Measurements from ENCODE around the gene HSPA9.

HSPA9 gene

DNA sequence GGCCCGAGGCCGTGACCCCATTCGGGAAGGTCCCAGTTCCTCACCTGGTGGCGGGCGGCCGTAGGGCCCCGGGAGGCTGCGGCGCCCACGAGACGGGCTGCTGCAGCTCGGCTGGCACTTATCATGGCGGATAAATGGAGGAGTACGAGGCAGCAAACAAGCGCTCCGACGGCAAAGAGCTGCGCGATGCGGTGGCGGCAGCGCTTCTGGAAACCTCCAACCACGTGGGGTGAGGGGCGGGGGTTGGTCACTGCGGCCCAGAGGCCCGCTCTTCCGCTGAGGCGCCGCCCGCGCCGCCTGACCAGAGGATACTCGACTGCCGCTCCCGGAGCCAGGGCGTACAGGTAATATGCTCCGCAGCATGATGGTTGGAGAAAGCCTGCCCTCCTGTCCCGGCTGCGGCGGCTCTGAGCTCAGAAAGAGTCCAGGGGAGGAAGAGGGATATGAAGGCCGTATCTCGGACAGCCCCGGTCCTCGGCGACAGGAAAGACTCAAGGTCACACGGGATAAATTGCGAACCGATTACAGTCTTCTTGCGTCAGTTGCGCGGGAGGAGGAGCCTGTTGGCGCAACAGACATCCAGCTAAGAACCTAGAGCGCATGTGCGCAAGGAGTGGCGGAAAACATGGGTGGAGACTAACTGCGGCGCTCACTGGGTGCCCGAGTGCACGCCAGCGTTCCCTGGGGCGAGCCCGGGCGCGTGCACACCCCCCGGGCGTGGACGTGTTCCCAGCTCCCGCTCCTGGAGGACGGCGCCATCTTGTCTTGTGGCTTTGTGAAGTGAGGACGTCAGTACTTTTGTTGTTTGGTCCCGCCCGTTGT lies at the start of gene HSPA9:
Gene HSPA9, minus strand, starts transcription at position 208 of the 822 bp plus-strand sequence. Its CDS starts 83 bp downstream, at position 125.
- Histone ChIP-seq H3K27me3 (ENCODE audit: insufficient read depth, low read length) (no peaks in the 10 kb centered on the region), H3K4me1 (ENCODE audit: insufficient read depth, low read length) (peaks cover 14% of the 10 kb centered on the region), H3K9me3 (ENCODE audit: low read length) (no peaks in the 10 kb centered on the region), H3K36me3 (ENCODE audit: insufficient read depth, low read length) (peaks cover 27% of the 10 kb centered on the region), H2AFZ (ENCODE audit: low read depth, low read length) (peak within 1 kb of the TSS; percentile 2), H3K4me3 (ENCODE audit: low read length) (peak within 1 kb of the TSS; percentile 94)

DNA sequence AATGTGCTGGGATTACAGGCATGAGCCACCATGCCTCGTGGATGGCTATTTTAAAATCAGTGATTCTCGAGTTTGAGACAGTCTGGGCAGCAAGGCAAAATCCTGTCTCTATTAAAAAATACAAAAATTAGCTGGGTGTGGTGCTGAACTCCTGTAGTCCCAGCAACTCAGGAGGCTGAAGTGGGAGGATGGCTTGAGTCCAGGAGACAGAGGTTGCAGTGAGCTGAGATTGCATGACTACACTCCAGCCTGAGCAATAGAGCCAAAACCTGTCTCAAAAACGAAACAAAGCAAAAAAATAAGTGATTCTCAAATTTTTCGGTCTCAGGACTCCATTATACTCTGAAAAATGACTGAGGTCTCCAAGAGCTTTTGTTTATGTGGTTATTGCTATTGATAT lies 47.9 kb upstream of the HSPA9 start:
- no peaks in the 10 kb centered on the region for H3K36me3 ChIP-seq (ENCODE audit: insufficient read depth, low read length)
- H3K27me3 ChIP-seq (ENCODE audit: insufficient read depth, low read length) = no peaks in the 10 kb centered on the region
- no peak overlapping the region for H3K4me3 ChIP-seq (ENCODE audit: low read length)
- no peak overlapping the region for H2AFZ ChIP-seq (ENCODE audit: low read depth, low read length)
- no peaks in the 10 kb centered on the region for H3K4me1 ChIP-seq (ENCODE audit: insufficient read depth, low read length)
- no peaks in the 10 kb centered on the region for H3K9me3 ChIP-seq (ENCODE audit: low read length)

DNA sequence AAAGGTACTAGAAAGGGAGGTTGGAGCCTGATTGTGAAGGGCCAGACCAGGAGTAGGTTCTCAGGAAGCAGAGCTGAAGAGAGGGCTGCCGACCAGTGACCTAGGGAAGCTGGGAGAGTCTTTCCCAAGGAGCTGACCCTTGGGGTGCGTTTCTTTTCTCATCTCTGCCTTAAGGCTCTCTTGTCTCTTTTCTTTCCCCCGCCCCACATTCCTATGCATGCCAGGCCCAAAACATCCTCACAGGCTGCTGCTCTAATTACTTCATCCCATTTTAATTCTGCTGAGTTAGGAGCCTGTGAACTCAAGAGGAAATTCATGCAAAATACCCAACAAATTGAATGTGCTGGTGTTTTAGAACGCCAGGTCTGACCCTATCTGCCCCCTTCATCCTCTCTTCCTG lies 46.9 kb upstream of the HSPA9 start:
- H2AFZ ChIP-seq (ENCODE audit: low read depth, low read length) = no peak overlapping the region
- no peaks in the 10 kb centered on the region for H3K36me3 ChIP-seq (ENCODE audit: insufficient read depth, low read length)
- H3K4me3 ChIP-seq (ENCODE audit: low read length) = no peak overlapping the region
- no peaks in the 10 kb centered on the region for H3K27me3 ChIP-seq (ENCODE audit: insufficient read depth, low read length)
- no peaks in the 10 kb centered on the region for H3K9me3 ChIP-seq (ENCODE audit: low read length)
- no peaks in the 10 kb centered on the region for H3K4me1 ChIP-seq (ENCODE audit: insufficient read depth, low read length)

DNA sequence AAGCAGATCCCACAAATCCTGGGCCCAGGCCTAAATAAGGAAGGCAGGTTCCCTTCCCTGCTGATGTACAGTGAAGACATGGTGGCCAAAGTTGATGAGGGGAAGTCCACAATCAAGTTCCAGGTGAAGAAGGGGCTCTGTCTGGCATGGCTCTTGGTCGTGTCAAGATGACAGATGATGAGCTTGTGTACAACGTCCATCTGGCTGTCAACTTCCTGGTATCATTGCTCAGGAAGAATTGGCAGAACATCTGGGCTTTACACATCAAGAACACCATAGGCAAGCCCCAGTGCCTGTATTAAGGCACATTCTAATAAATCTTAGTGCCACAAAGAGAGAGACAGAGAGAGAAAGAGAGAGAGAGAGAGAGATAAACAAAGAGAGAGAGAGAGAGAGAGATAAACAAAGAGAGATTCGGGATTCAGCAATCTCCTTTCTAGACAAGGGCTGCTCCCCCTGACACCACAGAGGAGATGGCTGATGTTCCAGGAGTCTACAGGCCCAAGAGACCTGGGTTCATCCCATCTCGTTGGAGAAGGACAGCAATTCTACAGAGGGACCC lies 45.5 kb upstream of the HSPA9 start:
- H3K4me1 ChIP-seq (ENCODE audit: insufficient read depth, low read length) = no peaks in the 10 kb centered on the region
- H3K9me3 ChIP-seq (ENCODE audit: low read length) = no peaks in the 10 kb centered on the region
- H3K36me3 ChIP-seq (ENCODE audit: insufficient read depth, low read length) = no peaks in the 10 kb centered on the region
- H2AFZ ChIP-seq (ENCODE audit: low read depth, low read length) = no peak overlapping the region
- H3K4me3 ChIP-seq (ENCODE audit: low read length) = no peak overlapping the region
- no peaks in the 10 kb centered on the region for H3K27me3 ChIP-seq (ENCODE audit: insufficient read depth, low read length)

DNA sequence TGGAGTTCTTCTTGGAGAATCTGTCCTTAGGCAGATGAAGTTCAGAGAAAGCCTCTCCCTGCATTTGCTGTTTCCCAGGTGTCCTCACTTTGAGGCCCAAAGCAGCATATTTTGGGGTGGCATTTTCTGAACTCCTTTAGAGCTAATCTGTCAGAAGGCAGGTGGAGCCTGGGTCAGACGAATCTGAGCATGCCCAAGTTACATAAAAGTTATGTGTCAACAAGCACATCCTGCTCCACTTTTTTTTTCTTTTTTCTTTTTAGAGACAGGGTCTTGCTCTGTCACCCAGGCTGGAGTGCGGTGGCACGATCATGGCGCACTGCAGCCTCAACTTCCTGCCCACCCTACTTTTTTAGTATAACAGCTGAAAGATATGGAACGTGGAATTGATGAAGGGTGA lies 41.3 kb upstream of the HSPA9 start:
- no peaks in the 10 kb centered on the region for H3K9me3 ChIP-seq (ENCODE audit: low read length)
- H3K36me3 ChIP-seq (ENCODE audit: insufficient read depth, low read length) = no peaks in the 10 kb centered on the region
- no peak overlapping the region for H2AFZ ChIP-seq (ENCODE audit: low read depth, low read length)
- peaks cover 4% of the 10 kb centered on the region for H3K4me1 ChIP-seq (ENCODE audit: insufficient read depth, low read length)
- H3K27me3 ChIP-seq (ENCODE audit: insufficient read depth, low read length) = no peaks in the 10 kb centered on the region
- H3K4me3 ChIP-seq (ENCODE audit: low read length) = no peak overlapping the region

DNA sequence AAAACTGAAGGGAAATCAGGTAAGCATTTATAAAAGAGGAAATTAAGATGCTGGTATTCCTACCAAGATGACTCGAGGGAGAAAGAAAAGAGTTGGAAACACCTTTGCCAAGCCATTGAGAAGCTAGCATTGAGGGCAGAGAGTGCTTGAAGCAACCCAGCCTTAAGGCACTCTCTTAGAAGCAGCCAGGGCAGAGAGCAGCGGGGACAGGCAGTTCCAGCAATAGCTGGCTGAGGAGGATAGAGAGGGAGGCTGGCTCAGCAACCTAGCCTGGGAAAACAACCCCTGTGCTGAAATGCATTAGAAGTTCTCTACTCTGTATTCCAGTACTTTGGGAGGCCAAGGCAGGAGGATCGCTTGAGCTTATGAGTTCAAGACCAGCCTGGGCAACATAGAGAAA lies 40.3 kb upstream of the HSPA9 start:
- no peak overlapping the region for H3K4me3 ChIP-seq (ENCODE audit: low read length)
- no peak overlapping the region for H2AFZ ChIP-seq (ENCODE audit: low read depth, low read length)
- no peaks in the 10 kb centered on the region for H3K36me3 ChIP-seq (ENCODE audit: insufficient read depth, low read length)
- H3K27me3 ChIP-seq (ENCODE audit: insufficient read depth, low read length) = no peaks in the 10 kb centered on the region
- H3K9me3 ChIP-seq (ENCODE audit: low read length) = no peaks in the 10 kb centered on the region
- peaks cover 13% of the 10 kb centered on the region for H3K4me1 ChIP-seq (ENCODE audit: insufficient read depth, low read length)

DNA sequence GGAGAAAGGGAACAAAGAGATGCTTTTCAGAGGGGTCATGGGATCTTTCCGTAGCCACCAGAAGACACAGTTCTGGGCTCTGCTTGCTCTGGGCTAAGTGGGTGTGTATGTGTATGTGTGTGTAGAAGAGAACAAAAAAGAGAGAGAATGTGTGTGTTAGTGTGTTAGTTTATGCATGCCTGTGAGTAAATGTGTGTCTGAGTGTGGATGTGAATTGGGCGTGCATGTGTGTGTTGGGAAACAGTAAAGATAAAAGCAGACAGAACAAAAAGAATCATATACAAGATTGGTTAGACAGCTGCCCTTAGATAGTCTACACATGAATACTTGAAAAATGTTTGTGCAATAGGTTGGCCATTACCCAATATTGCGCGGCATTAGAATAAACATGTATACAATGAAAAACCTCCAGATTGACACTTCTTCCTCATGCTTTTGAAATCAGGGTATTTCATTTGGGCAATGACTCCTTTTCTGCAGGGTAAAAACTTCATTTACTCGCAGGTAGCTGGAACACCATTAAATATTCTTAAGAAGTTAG lies 36.5 kb upstream of the HSPA9 start:
- H3K9me3 ChIP-seq (ENCODE audit: low read length) = no peaks in the 10 kb centered on the region
- H3K4me1 ChIP-seq (ENCODE audit: insufficient read depth, low read length) = peaks cover 27% of the 10 kb centered on the region
- H3K36me3 ChIP-seq (ENCODE audit: insufficient read depth, low read length) = no peaks in the 10 kb centered on the region
- H2AFZ ChIP-seq (ENCODE audit: low read depth, low read length) = peak overlapping the region; percentile 92
- H3K4me3 ChIP-seq (ENCODE audit: low read length) = peak overlapping the region; percentile 52
- no peaks in the 10 kb centered on the region for H3K27me3 ChIP-seq (ENCODE audit: insufficient read depth, low read length)

DNA sequence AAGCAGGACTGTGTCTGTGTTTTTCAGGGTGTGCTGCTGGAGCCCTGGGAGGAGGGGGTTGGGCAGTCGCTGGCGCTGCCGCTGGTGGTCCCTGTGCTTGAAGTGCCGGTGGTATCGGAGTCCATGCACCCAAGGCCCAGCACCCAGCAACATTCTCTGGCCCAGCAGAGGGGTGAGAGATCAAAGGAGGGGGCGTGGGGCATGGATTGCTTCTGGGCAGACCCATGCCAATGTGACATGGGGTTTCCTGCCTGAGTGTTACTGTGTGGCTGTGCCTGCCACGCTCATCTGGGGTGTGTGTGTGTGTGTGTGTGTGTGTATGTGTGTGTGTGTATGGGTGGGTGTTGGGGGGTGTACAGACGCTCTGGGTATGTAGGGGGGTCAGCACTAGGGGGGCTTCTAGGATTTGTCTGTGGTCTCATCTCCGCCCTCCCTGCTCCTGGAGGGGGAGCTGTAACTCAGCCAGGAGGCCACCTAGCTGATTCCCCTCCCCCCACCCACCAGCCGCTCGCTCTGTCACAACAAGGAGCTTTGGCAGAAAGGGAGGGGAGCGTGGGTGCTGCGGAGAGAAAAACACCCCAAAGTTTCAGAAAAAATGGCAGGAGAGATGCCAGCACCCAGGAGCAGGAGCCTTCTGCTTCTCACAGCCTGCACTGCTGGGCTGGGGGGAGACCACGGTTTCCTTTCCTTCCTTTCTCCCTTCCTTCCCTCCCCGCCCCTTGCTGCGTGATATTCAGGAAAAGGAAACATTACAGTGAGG lies 35.9 kb upstream of the HSPA9 start:
- Histone ChIP-seq H3K4me3 (ENCODE audit: low read length) (peak overlapping the region; percentile 52), H3K4me1 (ENCODE audit: insufficient read depth, low read length) (peaks cover 33% of the 10 kb centered on the region), H3K9me3 (ENCODE audit: low read length) (no peaks in the 10 kb centered on the region), H3K27me3 (ENCODE audit: insufficient read depth, low read length) (no peaks in the 10 kb centered on the region), H2AFZ (ENCODE audit: low read depth, low read length) (peak overlapping the region; percentile 92), H3K36me3 (ENCODE audit: insufficient read depth, low read length) (no peaks in the 10 kb centered on the region)

DNA sequence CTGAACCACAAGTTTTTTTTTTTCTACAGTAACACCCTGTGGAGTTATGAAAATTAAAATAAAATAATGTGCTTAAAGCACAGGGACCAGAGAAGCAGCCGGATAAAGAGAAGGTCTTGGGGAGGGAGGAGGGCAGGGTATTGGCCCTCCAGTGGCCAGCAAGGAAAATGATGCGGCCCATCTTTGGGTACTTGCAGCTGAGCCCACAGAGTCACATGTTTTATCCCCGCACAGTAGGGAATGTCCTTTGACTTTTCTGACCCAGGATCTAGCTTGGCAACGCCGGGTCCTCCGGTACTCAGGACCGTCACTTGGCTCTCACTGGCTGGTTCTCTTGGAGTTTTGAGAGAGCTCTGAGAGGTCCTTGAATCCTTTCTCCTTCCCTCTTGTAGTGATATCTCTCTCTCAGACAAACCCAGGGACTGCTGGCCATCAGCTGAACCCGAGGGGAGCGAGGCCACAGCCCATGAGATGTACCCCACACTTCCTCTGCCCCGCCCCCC lies 35.3 kb upstream of the HSPA9 start:
- H3K4me3 ChIP-seq (ENCODE audit: low read length) = peak overlapping the region; percentile 52
- no peaks in the 10 kb centered on the region for H3K27me3 ChIP-seq (ENCODE audit: insufficient read depth, low read length)
- H3K9me3 ChIP-seq (ENCODE audit: low read length) = no peaks in the 10 kb centered on the region
- peak overlapping the region; percentile 92 for H2AFZ ChIP-seq (ENCODE audit: low read depth, low read length)
- H3K36me3 ChIP-seq (ENCODE audit: insufficient read depth, low read length) = no peaks in the 10 kb centered on the region
- peaks cover 39% of the 10 kb centered on the region for H3K4me1 ChIP-seq (ENCODE audit: insufficient read depth, low read length)

DNA sequence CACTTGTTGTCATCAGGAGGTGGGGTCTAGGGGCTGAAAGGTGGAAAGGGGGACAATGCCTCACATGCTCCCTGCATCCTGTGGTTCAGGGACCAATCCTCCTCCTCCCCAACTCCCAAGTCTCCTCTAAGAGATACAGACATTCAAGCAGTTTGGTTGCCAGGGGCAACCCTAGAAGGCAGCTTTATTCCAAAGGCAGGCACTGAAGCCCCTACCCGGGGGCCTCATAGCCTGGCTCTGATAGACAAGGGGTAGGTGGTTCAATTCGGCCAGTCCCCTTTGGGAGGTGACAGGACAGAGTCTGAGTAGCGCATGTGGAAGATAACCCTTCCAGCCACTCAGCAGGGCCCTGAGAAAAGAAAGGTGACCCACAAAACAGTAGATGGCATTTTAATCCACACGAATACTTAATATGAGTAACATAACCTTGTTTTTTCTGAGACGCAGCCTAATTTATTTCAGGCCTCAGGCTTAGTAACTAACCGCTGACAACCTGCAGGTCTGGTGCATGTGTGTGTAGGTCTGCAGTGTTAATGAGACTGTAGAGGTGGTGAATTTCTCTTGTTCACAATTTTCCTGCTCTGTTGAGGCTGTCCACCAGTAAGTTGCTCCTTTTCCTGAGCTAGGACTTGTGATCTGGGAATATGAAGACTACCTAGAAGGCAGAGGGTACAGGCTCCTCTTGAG lies 31.3 kb upstream of the HSPA9 start:
- Histone ChIP-seq H3K9me3 (ENCODE audit: low read length) (no peaks in the 10 kb centered on the region), H3K36me3 (ENCODE audit: insufficient read depth, low read length) (no peaks in the 10 kb centered on the region), H2AFZ (ENCODE audit: low read depth, low read length) (no peak overlapping the region), H3K27me3 (ENCODE audit: insufficient read depth, low read length) (no peaks in the 10 kb centered on the region), H3K4me3 (ENCODE audit: low read length) (no peak overlapping the region), H3K4me1 (ENCODE audit: insufficient read depth, low read length) (peaks cover 58% of the 10 kb centered on the region)

DNA sequence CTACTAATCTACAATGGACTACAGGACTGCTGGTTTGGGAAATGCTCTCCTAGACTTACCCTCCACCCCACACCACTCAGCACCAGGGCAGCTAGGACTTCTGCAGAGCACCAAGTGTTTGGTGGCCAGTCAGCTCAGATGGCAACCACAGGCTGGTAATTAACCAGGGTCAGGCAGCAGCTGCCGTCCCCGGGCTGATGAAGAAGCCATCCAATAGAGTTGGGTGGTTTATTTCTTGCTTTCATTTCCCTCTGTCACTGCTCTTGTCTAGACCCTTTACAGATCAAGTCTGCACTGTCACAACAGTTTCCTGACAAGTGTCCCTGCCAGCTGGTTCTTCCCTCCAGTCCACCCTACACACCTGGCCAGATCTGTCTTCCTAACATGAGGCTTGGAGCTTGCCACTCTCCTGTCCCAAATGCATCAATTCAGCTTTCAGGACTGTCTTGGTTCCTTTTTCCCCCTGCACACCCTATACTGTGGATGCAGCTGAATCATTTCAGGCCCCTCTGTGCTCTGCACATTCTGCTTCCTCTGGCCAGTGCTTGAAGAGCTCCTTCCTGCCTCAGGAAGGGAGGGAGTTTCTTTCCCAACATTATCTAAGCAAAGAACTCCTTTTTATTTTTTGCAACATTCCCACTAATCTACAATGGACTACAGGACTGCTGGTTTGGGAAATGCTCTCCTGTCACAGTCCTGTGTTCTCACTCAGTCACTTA lies 30.2 kb upstream of the HSPA9 start:
- H3K4me1 ChIP-seq (ENCODE audit: insufficient read depth, low read length) = peaks cover 49% of the 10 kb centered on the region
- H2AFZ ChIP-seq (ENCODE audit: low read depth, low read length) = no peak overlapping the region
- H3K9me3 ChIP-seq (ENCODE audit: low read length) = no peaks in the 10 kb centered on the region
- H3K36me3 ChIP-seq (ENCODE audit: insufficient read depth, low read length) = no peaks in the 10 kb centered on the region
- no peak overlapping the region for H3K4me3 ChIP-seq (ENCODE audit: low read length)
- H3K27me3 ChIP-seq (ENCODE audit: insufficient read depth, low read length) = no peaks in the 10 kb centered on the region

DNA sequence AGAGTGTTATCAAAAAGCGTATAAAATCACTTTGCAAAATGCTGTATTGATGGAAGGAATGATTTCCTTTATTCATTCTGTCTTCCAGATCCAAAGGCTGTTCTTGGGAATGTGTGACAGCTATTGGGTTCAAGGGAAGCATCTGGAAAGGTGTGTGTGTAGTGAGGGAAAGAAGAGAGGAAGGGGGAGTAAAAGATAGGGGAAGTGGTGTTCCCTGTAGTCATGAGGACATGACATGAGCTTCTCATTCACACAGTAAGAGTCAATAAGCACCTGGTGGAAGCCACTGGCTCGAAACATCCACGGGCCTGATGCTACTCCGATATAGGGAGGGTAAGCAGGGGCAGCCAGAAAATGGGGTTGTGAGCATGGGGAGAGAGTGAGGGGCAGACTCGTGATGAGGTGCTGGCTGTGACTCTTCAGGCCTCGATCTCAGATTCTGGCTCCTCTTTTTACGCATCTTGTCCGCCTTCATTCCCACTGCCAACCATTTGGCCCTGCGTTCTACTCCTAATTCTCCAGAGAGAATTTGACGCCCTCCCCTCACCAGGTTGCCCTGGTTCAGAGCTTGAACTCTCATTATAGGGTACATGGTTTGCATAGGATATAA lies 29.1 kb upstream of the HSPA9 start:
- H3K4me3 ChIP-seq (ENCODE audit: low read length) = no peak overlapping the region
- H2AFZ ChIP-seq (ENCODE audit: low read depth, low read length) = no peak overlapping the region
- peaks cover 40% of the 10 kb centered on the region for H3K4me1 ChIP-seq (ENCODE audit: insufficient read depth, low read length)
- H3K9me3 ChIP-seq (ENCODE audit: low read length) = no peaks in the 10 kb centered on the region
- no peaks in the 10 kb centered on the region for H3K36me3 ChIP-seq (ENCODE audit: insufficient read depth, low read length)
- H3K27me3 ChIP-seq (ENCODE audit: insufficient read depth, low read length) = no peaks in the 10 kb centered on the region
